Pulmonary artery endothelial cell (primary cell): ENCODE data around the gene FH. TPM values are rescaled to one million over a fixed set of nuclear protein-coding genes. Genes with fewer than 3 reads are reported as not detected.

Source experiments
- DNase-seq: peaks from one replicate; pipeline ENCODE4 v3.0.0-alpha.2; 2011; ENCODE audit warnings: low read depth, low spot score
- total RNA-seq: library from RNA; depleted of rRNA; stranded (reverse); fragments of >200 nt; gene quantifications from 2 replicates; pipeline ENCODE4 v1.2.3, GENCODE V29; 2014

The FH gene
- total RNA-seq, 1 donor from 2014 or later = 114 TPM

- DNase-seq = no peak
Measured at GRCh38 chr1:241460098-241460873, 59.3 kb downstream of the FH start.

- DNase-seq = no peak
Measured at GRCh38 chr1:241459186-241459802, 60.3 kb downstream of the FH start.

DNA sequence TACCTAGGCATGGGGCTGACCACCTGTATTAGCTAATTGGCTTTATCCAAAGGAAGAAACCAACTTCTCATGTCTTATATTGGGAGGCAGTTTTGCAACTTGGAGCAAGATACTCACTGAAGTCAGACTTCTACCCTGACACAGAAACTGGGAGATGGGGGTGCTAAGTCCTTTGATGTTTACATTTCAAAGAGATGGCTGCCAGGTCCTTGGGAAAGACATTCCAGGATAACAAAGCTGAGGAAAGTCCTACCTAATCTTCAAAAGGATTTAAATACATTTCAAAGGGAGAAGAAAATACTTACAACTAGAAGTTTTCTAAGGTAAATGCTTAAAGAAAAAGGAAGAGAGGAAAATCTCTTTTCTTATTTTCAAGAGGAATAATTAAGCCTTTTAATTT is 62.1 kb downstream of the FH start:
- DNase-seq = no peak

GRCh38 chr1:241456743-241457142 is 62.8 kb downstream of the FH start:
- DNase-seq = no peak

DNA sequence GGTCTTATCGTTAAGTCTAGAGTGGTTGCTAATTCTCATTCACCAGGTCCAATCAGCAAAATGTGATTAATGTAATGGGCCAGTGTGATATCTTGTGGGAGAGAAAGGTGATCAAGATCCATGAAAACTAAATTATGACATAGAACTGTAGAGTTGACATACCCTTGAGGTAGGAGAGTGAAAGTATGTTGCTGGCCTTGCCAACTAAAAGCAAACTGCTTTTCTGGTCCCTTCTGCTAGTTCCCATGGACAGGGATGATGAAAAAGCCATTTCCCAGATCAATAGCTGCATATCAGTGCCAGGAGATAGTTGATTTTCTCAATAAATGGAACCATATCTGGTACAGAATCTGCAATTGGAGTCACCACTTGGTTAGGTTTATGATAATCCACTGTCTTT is 65.8 kb downstream of the FH start:
- DNase-seq = no peak

GRCh38 chr1:241451956-241452355 is 67.6 kb downstream of the FH start:
- DNase-seq = no peak

Other genes with a start within 250 kb of the FH start
- 0.21 and 0.40 TPM in 2 replicates for gene RGS7, start 162.6 kb downstream of the FH start, total RNA-seq
- gene KMO, start 12.6 kb upstream of the FH start, total RNA-seq = not detected in 2 replicates
- 20.7 and 21.0 TPM in 2 replicates for gene CHML, start 120.6 kb upstream of the FH start, total RNA-seq
- gene OPN3, start 120.6 kb upstream of the FH start, total RNA-seq = 18.3 and 25.2 TPM in 2 replicates
- not detected in 2 replicates for gene WDR64, start 132.5 kb upstream of the FH start, total RNA-seq